ENCODE measurements around the gene MAB21L4.

Gene MAB21L4

DNA sequence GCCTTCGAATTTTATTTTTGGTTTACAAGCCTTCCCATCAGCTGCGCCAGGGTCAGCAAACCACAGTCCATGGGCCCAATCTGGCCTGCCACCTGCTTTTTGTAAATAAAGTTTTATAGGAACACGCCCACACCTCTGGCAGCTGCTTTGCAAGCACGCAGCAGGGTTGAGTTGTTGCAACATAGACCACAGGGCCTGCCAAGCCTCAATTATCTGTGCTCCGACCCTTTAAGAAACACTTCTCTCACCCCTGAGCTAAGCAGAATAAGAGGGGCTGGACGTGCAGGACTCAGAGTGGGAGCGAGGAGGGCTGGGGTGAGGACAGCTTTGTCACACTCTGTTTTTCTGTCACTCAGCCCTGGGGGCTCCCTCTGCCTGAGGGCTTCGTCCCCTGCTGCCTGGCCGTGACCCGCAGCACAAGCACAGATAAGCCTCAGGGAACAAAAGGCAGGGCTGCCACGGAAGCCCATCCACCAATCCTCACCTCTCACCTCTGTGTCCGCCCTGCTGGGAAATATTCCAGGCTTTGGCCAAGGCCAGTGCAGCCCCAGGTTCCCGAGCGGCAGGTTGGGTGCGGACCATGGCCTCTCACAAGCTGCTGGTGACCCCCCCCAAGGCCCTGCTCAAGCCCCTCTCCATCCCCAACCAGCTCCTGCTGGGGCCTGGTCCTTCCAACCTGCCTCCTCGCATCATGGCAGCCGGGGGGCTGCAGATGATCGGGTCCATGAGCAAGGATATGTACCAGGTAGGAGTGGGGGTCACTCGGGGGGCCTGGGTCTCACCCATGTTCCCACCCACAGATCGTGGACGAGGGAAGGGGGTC lies 27.5 kb downstream of the MAB21L4 start, which contains the start of gene AGXT:
Gene AGXT, plus strand, starts transcription at position 539 of the 823 bp plus-strand sequence. Its CDS starts 42 bp downstream, at position 581.
- H3K27me3 ChIP-seq (ENCODE audit: insufficient read depth, low read depth), result peaks cover 30% of the 10 kb centered on the region
- no peak within 1 kb of the TSS for H3K4me3 ChIP-seq (IDR thresholded peaks at IDR 0.05; ENCODE audit: insufficient read depth, low read depth, low read length)
- H3K4me1 ChIP-seq (ENCODE audit: low read depth, poor library complexity, severe bottlenecking), result no peaks in the 10 kb centered on the region
- H3K9ac ChIP-seq, result no peak within 1 kb of the TSS
- H2AFZ ChIP-seq (ENCODE audit: low read depth), result no peak within 1 kb of the TSS
- no peaks in the 10 kb centered on the region for H3K79me2 ChIP-seq (ENCODE audit: insufficient read depth, low read depth)
- H3K36me3 ChIP-seq (ENCODE audit: insufficient read depth), result no peaks in the 10 kb centered on the region
- TF ChIP-seq, protein P1, sequence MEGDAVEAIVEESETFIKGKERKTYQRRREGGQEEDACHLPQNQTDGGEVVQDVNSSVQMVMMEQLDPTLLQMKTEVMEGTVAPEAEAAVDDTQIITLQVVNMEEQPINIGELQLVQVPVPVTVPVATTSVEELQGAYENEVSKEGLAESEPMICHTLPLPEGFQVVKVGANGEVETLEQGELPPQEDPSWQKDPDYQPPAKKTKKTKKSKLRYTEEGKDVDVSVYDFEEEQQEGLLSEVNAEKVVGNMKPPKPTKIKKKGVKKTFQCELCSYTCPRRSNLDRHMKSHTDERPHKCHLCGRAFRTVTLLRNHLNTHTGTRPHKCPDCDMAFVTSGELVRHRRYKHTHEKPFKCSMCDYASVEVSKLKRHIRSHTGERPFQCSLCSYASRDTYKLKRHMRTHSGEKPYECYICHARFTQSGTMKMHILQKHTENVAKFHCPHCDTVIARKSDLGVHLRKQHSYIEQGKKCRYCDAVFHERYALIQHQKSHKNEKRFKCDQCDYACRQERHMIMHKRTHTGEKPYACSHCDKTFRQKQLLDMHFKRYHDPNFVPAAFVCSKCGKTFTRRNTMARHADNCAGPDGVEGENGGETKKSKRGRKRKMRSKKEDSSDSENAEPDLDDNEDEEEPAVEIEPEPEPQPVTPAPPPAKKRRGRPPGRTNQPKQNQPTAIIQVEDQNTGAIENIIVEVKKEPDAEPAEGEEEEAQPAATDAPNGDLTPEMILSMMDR (conservative IDR thresholded peaks at IDR 0.05; ENCODE audit: low read depth, low read length), result no peak
- H3K27ac ChIP-seq, result no peak within 1 kb of the TSS
- no peaks in the 10 kb centered on the region for H4K20me1 ChIP-seq (ENCODE audit: insufficient read depth)
- no peak within 1 kb of the TSS for H3K4me2 ChIP-seq

DNA sequence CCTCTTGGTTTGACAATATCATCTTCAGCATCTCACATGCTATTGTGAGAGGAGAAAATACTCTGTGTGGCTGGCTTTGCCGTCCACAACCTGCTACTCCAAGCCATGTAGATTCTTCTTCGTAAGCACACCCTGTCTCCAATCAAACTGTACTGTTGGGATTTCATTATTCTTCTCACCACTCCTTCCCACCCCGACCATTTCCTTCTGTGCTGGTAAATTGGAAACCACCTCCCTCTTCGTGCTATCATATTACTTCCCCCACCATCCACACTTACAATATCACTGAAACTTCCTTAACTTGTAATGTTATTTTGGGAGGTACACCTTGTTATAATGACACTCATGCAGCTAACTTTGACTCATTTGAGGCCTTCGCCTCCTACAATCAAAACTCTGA lies 30.6 kb downstream of the MAB21L4 start:
- H3K4me2 ChIP-seq, result no peak overlapping the region
- no peaks in the 10 kb centered on the region for H3K4me1 ChIP-seq (ENCODE audit: low read depth, poor library complexity, severe bottlenecking)
- H3K9ac ChIP-seq, result no peak overlapping the region
- no peaks in the 10 kb centered on the region for H3K79me2 ChIP-seq (ENCODE audit: insufficient read depth, low read depth)
- TF ChIP-seq, protein P1 (conservative IDR thresholded peaks at IDR 0.05; ENCODE audit: low read depth, low read length), result no peak
- peaks cover 29% of the 10 kb centered on the region for H3K27me3 ChIP-seq (ENCODE audit: insufficient read depth, low read depth)
- H3K36me3 ChIP-seq (ENCODE audit: insufficient read depth), result no peaks in the 10 kb centered on the region
- no peak overlapping the region for H2AFZ ChIP-seq (ENCODE audit: low read depth)
- H3K27ac ChIP-seq, result no peak overlapping the region
- no peak overlapping the region for H3K4me3 ChIP-seq (IDR thresholded peaks at IDR 0.05; ENCODE audit: insufficient read depth, low read depth, low read length)
- no peaks in the 10 kb centered on the region for H4K20me1 ChIP-seq (ENCODE audit: insufficient read depth)

DNA sequence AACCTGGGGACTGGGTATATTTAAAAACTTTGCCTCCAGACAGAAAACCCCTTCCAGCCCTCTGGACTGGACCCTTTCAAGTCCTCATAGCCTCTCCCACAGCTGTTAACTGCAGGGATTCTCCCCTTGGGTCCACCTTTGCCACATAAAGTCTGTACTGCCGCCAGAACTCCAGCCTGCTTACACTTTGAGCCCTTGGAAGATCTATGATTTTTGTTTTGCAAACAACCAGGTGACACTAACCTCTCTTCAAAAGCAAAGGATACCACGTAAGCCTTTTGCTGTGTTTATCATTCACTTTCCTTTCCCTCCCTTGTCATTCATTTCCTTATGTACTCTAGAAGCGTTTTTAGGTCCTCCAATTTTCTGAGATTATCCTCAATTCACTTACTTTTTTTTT lies 31.5 kb downstream of the MAB21L4 start:
- TF ChIP-seq, protein P1 (conservative IDR thresholded peaks at IDR 0.05; ENCODE audit: low read depth, low read length), result no peak
- H2AFZ ChIP-seq (ENCODE audit: low read depth), result no peak overlapping the region
- no peak overlapping the region for H3K27ac ChIP-seq
- H3K79me2 ChIP-seq (ENCODE audit: insufficient read depth, low read depth), result no peaks in the 10 kb centered on the region
- no peaks in the 10 kb centered on the region for H3K36me3 ChIP-seq (ENCODE audit: insufficient read depth)
- no peak overlapping the region for H3K4me2 ChIP-seq
- no peak overlapping the region for H3K9ac ChIP-seq
- H4K20me1 ChIP-seq (ENCODE audit: insufficient read depth), result no peaks in the 10 kb centered on the region
- H3K27me3 ChIP-seq (ENCODE audit: insufficient read depth, low read depth), result peaks cover 36% of the 10 kb centered on the region
- no peaks in the 10 kb centered on the region for H3K4me1 ChIP-seq (ENCODE audit: low read depth, poor library complexity, severe bottlenecking)
- no peak overlapping the region for H3K4me3 ChIP-seq (IDR thresholded peaks at IDR 0.05; ENCODE audit: insufficient read depth, low read depth, low read length)

DNA sequence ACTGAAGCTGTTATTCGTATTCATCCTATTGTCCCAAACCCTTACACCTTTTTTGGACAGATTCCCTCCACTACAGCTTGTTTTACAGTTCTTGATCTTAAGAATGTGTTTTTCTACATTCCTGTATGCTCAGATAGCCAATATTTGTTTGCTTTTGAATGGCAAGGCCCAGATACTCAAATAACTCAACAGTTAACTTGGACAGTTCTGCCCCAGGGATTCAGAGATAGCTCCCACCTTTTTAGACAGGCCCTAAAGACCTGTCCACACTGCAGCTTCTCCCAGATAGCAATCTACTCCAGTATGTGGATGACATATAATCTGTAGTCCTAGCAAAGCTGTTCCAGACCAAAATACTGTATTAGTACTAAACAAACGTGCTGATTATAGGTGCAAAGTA lies 34.4 kb downstream of the MAB21L4 start:
- peaks cover 43% of the 10 kb centered on the region for H3K27me3 ChIP-seq (ENCODE audit: insufficient read depth, low read depth)
- H3K79me2 ChIP-seq (ENCODE audit: insufficient read depth, low read depth), result no peaks in the 10 kb centered on the region
- no peaks in the 10 kb centered on the region for H4K20me1 ChIP-seq (ENCODE audit: insufficient read depth)
- H2AFZ ChIP-seq (ENCODE audit: low read depth), result no peak overlapping the region
- no peak overlapping the region for H3K4me2 ChIP-seq
- no peak overlapping the region for H3K4me3 ChIP-seq (IDR thresholded peaks at IDR 0.05; ENCODE audit: insufficient read depth, low read depth, low read length)
- no peaks in the 10 kb centered on the region for H3K4me1 ChIP-seq (ENCODE audit: low read depth, poor library complexity, severe bottlenecking)
- H3K9ac ChIP-seq, result no peak overlapping the region
- no peaks in the 10 kb centered on the region for H3K36me3 ChIP-seq (ENCODE audit: insufficient read depth)
- H3K27ac ChIP-seq, result no peak overlapping the region
- TF ChIP-seq, protein P1 (conservative IDR thresholded peaks at IDR 0.05; ENCODE audit: low read depth, low read length), result no peak

Measured in KMS-11 (cell line).